ENCODE results near the gene ARHGEF1. TPM values are rescaled to one million over a fixed set of nuclear protein-coding genes. Genes with fewer than 3 reads are reported as not detected.

Gene ARHGEF1, protein sequence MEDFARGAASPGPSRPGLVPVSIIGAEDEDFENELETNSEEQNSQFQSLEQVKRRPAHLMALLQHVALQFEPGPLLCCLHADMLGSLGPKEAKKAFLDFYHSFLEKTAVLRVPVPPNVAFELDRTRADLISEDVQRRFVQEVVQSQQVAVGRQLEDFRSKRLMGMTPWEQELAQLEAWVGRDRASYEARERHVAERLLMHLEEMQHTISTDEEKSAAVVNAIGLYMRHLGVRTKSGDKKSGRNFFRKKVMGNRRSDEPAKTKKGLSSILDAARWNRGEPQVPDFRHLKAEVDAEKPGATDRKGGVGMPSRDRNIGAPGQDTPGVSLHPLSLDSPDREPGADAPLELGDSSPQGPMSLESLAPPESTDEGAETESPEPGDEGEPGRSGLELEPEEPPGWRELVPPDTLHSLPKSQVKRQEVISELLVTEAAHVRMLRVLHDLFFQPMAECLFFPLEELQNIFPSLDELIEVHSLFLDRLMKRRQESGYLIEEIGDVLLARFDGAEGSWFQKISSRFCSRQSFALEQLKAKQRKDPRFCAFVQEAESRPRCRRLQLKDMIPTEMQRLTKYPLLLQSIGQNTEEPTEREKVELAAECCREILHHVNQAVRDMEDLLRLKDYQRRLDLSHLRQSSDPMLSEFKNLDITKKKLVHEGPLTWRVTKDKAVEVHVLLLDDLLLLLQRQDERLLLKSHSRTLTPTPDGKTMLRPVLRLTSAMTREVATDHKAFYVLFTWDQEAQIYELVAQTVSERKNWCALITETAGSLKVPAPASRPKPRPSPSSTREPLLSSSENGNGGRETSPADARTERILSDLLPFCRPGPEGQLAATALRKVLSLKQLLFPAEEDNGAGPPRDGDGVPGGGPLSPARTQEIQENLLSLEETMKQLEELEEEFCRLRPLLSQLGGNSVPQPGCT
- 113 TPM for total RNA-seq (ENCODE audit: unreplicated experiment)
- long read RNA-seq, transcript ARHGEF1-203 (29 exons, 3,243 nt), result major isoform, 12 of 30 reads
- long read RNA-seq, transcript ARHGEF1-202 (28 exons, 3,091 nt), result minor isoform, 5 of 30 reads
- long read RNA-seq, partial matches to known transcripts, result 9 of 30 reads
- long read RNA-seq, other reads (novel, unspliced or antisense), result 3 of 30 reads

DNA sequence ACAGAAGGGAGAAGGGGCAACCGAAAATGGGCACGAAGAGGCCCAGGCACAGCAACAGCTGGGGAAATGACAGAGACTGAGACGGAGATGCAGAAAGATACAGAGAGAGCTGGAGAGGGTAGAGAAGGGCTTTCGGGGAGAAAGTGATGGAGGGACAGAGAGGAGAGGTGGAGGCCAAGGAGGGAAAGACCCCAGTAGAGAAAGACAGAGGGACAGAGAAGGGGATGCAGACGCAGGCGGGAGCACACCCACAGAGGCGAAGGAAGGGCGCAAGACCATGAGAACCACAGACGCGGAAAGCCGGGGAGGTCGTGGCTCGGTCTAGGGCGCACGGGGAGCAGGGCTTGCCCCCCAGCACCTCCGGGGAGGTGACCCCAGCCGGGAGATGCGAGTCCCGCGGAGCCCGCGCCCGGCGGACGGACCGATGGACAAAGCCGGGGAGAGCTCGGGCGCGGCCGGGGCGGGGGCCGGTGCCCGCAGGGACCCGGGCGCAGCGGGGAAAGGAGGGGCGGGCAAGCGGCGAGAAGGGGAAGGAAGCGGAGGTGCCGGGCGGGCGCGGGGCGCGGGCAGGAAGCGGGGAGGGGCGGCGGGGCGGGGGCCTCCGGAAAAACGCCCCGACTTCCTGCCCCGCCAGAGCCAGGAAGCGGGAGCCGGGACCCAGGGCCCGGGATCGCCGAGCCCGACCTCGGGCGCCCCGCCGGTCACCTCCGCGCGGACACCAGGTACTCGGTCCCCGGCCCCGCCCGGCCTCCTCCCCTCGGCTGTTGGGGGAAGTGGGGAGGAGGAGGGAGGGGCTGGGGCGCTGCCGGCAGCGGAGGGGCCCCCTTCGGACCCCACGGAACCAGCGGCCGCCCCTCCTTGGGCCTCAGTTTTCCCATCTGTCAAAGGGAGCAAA, at the start of gene ARHGEF1:
Gene ARHGEF1 (plus strand): TSS at position 617 of the 895 bp plus-strand sequence. CDS start 4,899 bp downstream, outside the sequence.
- Mint-ChIP-seq H3K4me3 (ENCODE audit: unreplicated experiment) (peak within 1 kb of the TSS; percentile 97), H3K4me1 (ENCODE audit: unreplicated experiment) (peaks cover 33% of the 10 kb centered on the region), H3K9me3 (ENCODE audit: unreplicated experiment) (no peaks in the 10 kb centered on the region), H3K27ac (ENCODE audit: unreplicated experiment) (peak within 1 kb of the TSS; percentile 95), H3K36me3 (ENCODE audit: low read depth, unreplicated experiment) (no peaks in the 10 kb centered on the region), H3K27me3 (ENCODE audit: unreplicated experiment) (peaks cover 20% of the 10 kb centered on the region)
- TF ChIP-seq, protein P1, sequence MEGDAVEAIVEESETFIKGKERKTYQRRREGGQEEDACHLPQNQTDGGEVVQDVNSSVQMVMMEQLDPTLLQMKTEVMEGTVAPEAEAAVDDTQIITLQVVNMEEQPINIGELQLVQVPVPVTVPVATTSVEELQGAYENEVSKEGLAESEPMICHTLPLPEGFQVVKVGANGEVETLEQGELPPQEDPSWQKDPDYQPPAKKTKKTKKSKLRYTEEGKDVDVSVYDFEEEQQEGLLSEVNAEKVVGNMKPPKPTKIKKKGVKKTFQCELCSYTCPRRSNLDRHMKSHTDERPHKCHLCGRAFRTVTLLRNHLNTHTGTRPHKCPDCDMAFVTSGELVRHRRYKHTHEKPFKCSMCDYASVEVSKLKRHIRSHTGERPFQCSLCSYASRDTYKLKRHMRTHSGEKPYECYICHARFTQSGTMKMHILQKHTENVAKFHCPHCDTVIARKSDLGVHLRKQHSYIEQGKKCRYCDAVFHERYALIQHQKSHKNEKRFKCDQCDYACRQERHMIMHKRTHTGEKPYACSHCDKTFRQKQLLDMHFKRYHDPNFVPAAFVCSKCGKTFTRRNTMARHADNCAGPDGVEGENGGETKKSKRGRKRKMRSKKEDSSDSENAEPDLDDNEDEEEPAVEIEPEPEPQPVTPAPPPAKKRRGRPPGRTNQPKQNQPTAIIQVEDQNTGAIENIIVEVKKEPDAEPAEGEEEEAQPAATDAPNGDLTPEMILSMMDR (IDR thresholded peaks at IDR 0.05; ENCODE audit: unreplicated experiment), result no peak
- peak; percentile 67 for DNase-seq (ENCODE audit: low spot score)

DNA sequence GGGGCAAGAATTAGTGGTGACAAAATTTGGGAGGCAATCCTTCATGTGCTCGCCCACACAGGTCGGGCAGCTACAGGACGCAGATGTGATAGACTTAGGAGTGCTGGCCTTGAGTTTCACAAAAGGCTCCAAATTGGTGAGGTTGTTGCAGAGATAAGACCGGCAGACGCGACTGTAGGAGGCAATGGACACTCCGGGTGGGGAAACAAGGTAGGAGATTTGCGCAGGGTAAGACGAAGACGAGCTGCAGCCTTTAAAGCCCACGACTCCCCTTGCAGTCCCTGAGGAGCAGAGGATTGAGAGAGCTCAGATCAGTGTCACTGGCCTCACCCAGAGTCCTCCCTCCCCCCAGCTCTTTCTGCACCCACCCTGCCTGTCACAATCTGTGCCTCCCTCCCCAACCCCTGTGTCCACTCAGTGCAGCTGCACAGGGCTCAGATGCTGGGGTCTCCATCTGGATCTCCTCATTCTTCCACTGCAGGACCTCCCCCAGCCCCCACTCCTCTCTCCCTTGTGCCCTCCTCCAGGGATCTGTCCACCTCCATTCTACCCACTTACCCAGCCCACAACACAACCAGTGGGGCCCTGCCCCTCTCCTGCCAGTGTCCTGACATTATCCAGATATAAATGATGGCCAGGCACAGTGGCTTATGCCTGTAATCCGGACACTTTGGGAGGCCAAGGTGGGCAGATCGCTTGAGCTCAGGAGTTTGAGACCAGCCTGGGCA, 44.8 kb upstream of the ARHGEF1 start:
- TF ChIP-seq, protein P1 (IDR thresholded peaks at IDR 0.05; ENCODE audit: unreplicated experiment), result no peak
- Mint-ChIP-seq H3K4me1 (ENCODE audit: unreplicated experiment) (no peaks in the 10 kb centered on the region), H3K9me3 (ENCODE audit: unreplicated experiment) (no peaks in the 10 kb centered on the region), H3K36me3 (ENCODE audit: low read depth, unreplicated experiment) (no peaks in the 10 kb centered on the region), H3K27ac (ENCODE audit: unreplicated experiment) (no peak overlapping the region), H3K4me3 (ENCODE audit: unreplicated experiment) (no peak overlapping the region), H3K27me3 (ENCODE audit: unreplicated experiment) (peaks cover 4% of the 10 kb centered on the region)
- DNase-seq (ENCODE audit: low spot score), result no peak

DNA sequence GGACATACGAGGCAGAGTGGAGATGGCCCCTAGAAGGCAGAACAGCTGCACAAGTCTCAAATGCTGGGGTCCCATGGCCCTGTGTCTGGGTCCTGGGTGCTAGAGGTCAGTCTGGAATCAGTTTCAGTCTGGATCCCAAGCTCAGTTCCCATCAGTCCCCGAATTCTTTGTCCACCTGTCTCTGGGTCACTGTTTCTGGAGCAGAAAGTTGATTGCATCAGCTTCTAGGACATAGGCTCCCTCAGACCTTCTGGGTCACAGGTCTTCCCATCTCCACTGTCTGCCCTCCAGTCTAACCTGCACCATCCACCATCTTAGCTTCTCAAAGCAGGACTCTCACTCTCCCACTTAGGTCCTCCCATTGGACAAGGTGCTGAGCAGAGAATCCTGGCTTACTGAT, 43.8 kb upstream of the ARHGEF1 start:
- Mint-ChIP-seq H3K9me3 (ENCODE audit: unreplicated experiment) (no peaks in the 10 kb centered on the region), H3K4me3 (ENCODE audit: unreplicated experiment) (no peak overlapping the region), H3K27ac (ENCODE audit: unreplicated experiment) (no peak overlapping the region), H3K4me1 (ENCODE audit: unreplicated experiment) (no peaks in the 10 kb centered on the region), H3K36me3 (ENCODE audit: low read depth, unreplicated experiment) (no peaks in the 10 kb centered on the region), H3K27me3 (ENCODE audit: unreplicated experiment) (peaks cover 4% of the 10 kb centered on the region)
- TF ChIP-seq, protein P1 (IDR thresholded peaks at IDR 0.05; ENCODE audit: unreplicated experiment), result no peak
- no peak for DNase-seq (ENCODE audit: low spot score)

DNA sequence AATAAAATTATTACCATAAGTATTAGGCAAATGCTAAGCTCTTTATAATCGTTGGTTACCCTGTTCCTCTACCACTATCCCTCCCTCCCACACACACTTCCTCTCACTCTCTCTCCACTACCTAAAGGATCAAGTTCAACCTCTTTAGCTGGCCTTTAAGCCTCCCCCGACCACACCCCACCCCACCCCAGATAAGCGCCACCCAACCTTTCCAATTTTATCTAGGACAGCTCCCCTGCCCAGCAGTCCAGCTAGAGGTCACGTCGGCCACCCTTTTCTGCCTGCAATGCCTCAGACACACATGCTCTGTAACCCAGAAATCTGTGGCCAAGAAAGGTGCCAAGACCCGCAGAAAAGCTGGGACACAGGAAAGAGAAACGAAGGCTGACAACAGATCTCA, 39.6 kb upstream of the ARHGEF1 start:
- TF ChIP-seq, protein P1 (IDR thresholded peaks at IDR 0.05; ENCODE audit: unreplicated experiment), result no peak
- Mint-ChIP-seq H3K4me1 (ENCODE audit: unreplicated experiment) (no peaks in the 10 kb centered on the region), H3K36me3 (ENCODE audit: low read depth, unreplicated experiment) (no peaks in the 10 kb centered on the region), H3K27ac (ENCODE audit: unreplicated experiment) (no peak overlapping the region), H3K4me3 (ENCODE audit: unreplicated experiment) (no peak overlapping the region), H3K9me3 (ENCODE audit: unreplicated experiment) (no peaks in the 10 kb centered on the region), H3K27me3 (ENCODE audit: unreplicated experiment) (peaks cover 8% of the 10 kb centered on the region)
- DNase-seq (ENCODE audit: low spot score), result no peak

All from endothelial cell (in vitro differentiated cells).